LoVo (cell line): ENCODE results near the gene ZBTB4.

ENCODE experiments used
- DNase-seq: peaks from one replicate; pipeline ENCODE4 v3.0.0-alpha.2; 2016; ENCODE audit warnings: low spot score

Gene ZBTB4, protein sequence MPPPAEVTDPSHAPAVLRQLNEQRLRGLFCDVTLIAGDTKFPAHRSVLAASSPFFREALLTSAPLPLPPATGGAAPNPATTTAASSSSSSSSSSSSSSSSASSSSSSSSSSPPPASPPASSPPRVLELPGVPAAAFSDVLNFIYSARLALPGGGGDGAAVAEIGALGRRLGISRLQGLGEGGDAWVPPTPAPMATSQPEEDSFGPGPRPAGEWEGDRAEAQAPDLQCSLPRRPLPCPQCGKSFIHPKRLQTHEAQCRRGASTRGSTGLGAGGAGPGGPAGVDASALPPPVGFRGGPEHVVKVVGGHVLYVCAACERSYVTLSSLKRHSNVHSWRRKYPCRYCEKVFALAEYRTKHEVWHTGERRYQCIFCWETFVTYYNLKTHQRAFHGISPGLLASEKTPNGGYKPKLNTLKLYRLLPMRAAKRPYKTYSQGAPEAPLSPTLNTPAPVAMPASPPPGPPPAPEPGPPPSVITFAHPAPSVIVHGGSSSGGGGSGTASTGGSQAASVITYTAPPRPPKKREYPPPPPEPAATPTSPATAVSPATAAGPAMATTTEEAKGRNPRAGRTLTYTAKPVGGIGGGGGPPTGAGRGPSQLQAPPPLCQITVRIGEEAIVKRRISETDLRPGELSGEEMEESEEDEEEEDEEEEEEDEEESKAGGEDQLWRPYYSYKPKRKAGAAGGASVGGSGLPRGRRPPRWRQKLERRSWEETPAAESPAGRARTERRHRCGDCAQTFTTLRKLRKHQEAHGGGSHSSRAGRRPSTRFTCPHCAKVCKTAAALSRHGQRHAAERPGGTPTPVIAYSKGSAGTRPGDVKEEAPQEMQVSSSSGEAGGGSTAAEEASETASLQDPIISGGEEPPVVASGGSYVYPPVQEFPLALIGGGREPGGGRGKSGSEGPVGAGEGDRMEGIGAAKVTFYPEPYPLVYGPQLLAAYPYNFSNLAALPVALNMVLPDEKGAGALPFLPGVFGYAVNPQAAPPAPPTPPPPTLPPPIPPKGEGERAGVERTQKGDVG

DNA sequence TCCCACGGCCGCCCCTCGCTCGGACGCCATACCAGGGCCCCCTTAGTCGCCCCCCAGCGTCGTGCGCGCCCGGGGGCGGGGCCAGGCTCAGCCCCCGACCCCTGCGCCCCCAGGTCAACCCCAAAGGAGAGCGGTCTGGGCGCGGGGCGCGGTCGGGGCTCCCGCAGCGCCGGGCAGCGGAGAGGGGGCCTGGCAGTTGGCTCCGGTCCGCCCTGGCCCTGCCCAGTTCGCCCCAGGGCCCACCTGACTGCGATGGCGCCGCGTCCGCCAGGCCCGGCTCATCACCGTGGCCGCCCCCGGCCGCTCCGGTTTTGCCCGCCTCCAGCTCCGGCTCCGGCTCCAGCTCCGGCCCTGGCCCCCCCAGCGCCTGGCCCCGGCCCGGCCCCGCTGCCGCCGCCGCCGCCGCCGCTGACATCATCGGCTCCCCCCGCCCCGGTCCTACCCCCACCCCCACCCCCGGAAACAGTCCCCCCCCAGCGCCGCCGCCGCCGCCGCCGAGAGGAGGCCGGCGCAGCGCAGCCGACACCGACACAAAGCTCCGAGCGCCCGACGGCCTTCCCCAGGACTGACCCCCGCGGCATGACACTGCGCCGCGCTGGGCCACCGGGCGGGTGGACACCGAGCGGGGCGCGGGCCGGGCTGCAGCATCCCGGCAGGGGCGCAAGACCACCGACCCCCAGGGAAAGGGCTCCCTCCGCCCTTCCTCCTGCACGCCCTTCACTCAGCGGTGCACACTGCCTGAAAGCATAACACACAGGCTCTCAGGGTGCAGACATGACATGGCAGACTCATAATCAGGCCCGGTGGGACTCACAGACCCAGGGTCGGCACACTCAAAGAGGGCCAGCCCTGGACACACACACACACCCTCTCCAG is at the start of gene ZBTB4:
Gene ZBTB4 (minus strand): TSS at position 419 of the 876 bp plus-strand sequence. CDS start 12,830 bp downstream, outside the sequence.
- peak; percentile 66 for DNase-seq

- no peak for DNase-seq
These were observed 49.4 kb upstream of the ZBTB4 start for GRCh38 chr17:7528842-7529241.

GRCh38 chr17:7523033-7523432 is 43.6 kb upstream of the ZBTB4 start:
- DNase-seq = no peak

GRCh38 chr17:7515911-7516610 is 36.6 kb upstream of the ZBTB4 start:
- no peak for DNase-seq

DNA sequence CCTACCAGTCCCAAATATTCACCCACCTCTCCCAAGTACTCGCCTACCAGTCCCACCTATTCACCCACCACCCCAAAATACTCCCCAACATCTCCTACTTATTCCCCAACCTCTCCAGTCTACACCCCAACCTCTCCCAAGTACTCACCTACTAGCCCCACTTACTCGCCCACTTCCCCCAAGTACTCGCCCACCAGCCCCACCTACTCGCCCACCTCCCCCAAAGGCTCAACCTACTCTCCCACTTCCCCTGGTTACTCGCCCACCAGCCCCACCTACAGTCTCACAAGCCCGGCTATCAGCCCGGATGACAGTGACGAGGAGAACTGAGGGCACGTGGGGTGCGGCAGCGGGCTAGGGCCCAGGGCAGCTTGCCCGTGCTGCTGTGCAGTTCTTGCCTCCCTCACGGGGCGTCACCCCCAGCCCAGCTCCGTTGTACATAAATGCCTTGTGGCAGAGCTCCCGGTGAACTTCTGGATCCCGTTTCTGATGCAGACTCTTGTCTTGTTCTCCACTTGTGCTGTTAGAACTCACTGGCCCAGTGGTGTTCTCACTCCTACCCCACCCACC is 34.5 kb upstream of the ZBTB4 start:
- no peak for DNase-seq

DNA sequence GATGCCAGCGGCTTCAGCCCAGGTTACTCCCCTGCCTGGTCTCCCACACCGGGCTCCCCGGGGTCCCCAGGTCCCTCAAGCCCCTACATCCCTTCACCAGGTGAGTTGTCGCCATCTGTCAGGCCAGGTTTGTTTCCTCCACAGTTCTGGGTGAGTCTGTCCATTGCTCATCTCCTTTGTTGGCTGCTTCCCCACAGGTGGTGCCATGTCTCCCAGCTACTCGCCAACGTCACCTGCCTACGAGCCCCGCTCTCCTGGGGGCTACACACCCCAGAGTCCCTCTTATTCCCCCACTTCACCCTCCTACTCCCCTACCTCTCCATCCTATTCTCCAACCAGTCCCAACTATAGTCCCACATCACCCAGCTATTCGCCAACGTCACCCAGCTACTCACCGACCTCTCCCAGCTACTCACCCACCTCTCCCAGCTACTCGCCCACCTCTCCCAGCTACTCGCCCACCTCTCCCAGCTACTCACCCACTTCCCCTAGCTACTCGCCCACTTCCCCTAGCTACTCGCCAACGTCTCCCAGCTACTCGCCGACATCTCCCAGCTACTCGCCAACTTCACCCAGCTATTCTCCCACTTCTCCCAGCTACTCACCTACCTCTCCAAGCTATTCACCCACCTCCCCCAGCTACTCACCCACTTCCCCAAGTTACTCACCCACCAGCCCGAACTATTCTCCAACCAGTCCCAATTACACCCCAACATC is 33.6 kb upstream of the ZBTB4 start:
- DNase-seq = no peak

GRCh38 chr17:7512105-7512504 is 32.7 kb upstream of the ZBTB4 start:
- no peak for DNase-seq

DNA sequence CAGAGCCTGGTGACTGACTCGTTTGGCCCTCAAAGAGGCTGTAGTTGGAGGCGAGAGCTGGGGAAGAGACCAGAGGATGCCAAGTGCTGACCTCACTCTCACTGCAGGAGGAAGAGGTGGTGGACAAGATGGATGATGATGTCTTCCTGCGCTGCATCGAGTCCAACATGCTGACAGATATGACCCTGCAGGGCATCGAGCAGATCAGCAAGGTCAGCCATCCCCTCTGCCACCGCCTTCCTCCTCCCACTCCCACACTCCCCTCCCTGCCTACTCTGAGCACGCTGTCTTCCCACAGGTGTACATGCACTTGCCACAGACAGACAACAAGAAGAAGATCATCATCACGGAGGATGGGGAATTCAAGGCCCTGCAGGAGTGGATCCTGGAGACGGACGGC is 31.7 kb upstream of the ZBTB4 start:
- DNase-seq = no peak

DNA sequence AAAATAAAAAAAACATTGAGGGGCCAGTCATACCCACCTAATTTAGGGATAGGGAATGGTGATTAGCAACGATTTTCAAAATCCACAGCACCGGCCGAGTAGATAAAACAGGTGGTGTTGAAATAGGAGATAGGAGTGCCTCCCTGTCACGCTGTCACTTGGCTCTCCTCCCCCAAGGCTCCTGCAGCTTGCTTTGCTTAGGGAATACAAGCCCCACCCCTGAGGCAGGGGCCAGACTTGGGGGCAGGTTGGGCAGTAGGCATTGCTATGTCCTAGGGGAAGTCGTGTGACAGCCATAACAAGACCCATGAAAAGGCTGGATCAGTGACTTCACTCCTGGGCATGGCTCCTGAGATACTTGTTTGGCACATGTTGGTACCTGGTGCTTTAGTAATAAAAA is 30.5 kb upstream of the ZBTB4 start:
- no peak for DNase-seq

- DNase-seq = no peak
These were observed 29.4 kb upstream of the ZBTB4 start for GRCh38 chr17:7508846-7509245.

- DNase-seq = no peak
These were observed 28.7 kb upstream of the ZBTB4 start for GRCh38 chr17:7508145-7508544.

- no peak for DNase-seq
These were observed 24.1 kb upstream of the ZBTB4 start for GRCh38 chr17:7503521-7503920.

GRCh38 chr17:7502987-7503386 is 23.6 kb upstream of the ZBTB4 start:
- no peak for DNase-seq

- no peak for DNase-seq
These were observed 22.9 kb upstream of the ZBTB4 start for GRCh38 chr17:7502171-7502847.

DNA sequence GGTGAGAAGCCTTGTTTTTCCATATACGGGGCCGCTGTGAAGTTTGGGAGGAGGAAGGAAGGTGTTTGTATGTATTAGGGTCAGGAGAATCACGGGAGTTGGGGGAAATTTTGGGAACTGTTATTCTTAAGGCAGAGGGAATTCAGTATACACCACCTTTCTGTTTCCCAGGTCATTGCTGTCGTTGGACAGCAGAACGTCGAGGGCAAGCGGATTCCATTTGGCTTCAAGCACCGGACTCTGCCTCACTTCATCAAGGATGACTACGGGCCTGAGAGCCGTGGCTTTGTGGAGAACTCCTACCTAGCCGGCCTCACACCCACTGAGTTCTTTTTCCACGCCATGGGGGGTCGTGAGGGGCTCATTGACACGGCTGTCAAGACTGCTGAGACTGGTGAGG is 22.3 kb upstream of the ZBTB4 start:
- no peak for DNase-seq

DNA sequence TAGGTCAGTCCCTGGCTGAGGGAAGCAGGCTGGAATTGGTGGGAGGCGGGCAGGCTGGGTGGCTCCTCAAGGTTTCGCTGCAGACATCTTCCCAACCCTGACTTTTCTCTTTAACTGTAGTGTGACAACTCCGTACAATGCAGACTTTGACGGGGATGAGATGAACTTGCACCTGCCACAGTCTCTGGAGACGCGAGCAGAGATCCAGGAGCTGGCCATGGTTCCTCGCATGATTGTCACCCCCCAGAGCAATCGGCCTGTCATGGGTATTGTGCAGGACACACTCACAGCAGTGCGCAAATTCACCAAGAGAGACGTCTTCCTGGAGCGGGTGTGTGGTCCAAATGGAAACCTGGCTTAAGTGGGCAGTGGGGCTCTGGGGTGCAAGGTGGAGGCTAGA is 19.7 kb upstream of the ZBTB4 start:
- DNase-seq = no peak

- no peak for DNase-seq
These were observed 18.2 kb upstream of the ZBTB4 start for GRCh38 chr17:7497636-7498035.

GRCh38 chr17:7497228-7497627 is 17.8 kb upstream of the ZBTB4 start:
- DNase-seq = no peak

DNA sequence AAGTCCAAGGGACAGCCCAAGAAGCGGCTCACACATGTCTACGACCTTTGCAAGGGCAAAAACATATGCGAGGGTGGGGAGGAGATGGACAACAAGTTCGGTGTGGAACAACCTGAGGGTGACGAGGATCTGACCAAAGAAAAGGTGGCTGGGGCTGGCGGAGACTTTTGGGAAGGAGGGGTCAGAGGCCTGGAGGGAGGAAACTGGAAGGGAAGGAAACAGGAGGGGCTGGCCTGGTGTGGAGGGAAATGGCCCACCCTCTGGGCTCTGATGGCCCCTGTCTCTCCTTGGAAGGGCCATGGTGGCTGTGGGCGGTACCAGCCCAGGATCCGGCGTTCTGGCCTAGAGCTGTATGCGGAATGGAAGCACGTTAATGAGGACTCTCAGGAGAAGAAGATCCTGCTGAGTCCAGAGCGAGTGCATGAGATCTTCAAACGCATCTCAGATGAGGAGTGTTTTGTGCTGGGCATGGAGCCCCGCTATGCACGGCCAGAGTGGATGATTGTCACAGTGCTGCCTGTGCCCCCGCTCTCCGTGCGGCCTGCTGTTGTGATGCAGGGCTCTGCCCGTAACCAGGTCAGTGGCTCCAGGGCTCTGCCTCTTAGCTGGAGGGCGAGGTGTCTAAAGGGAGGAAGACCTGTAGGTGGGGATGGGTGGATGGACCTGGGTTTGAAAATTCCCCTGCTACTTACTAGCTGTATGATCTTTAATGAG is 17.2 kb upstream of the ZBTB4 start:
- no peak for DNase-seq
